Heart right ventricle (tissue), 16 donors: ENCODE results near the gene GSG1. TPM values are rescaled to one million over a fixed set of nuclear protein-coding genes. Genes with fewer than 3 reads are reported as not detected.

Experiments
- ATAC-seq, 8 donors: fragments of 200-7000 bp; cut with Tn5 transposase; one replicate each; pipeline ENCODE4 v1.9.1; 2020; ENCODE audit warnings: mild to moderate bottlenecking in 8 of 8, moderate library complexity in 8 of 8, moderate number of reproducible peaks in 1 of 8
- DNase-seq, 2 donors: peaks; one replicate each; pipeline ENCODE4 v3.0.0-alpha.2; 2020
- H3K27ac ChIP-seq, 10 donors: fragments of 200-600 bp; sonication (generic) in 2 of 10; one replicate each; pipeline versions ENCODE4 v1.5.0 to v1.8.0; 2020 to 2022; ENCODE audit warnings: mild to moderate bottlenecking in 3 of 10
- H3K27me3 ChIP-seq, 7 donors: fragments of 200-600 bp; one replicate each; pipeline ENCODE4 v1.8.0; 2021 to 2022; ENCODE audit warnings: mild to moderate bottlenecking in 2 of 7
- H3K36me3 ChIP-seq, 9 donors: fragments of 200-600 bp; sonication (generic) in 1 of 9; one replicate each; pipeline versions ENCODE4 v1.5.0 to v1.8.0; 2020 to 2022; ENCODE audit warnings: mild to moderate bottlenecking in 2 of 9
- H3K4me1 ChIP-seq, 9 donors: fragments of 200-600 bp; sonication (generic) in 1 of 9; one replicate each; pipeline versions ENCODE4 v1.5.0 to v1.8.0; 2020 to 2022; ENCODE audit warnings: mild to moderate bottlenecking in 4 of 9
- H3K4me3 ChIP-seq, 10 donors: fragments of 200-600 bp; sonication (generic) in 2 of 10; one replicate each; pipeline versions ENCODE4 v1.5.0 to v1.8.0; 2020 to 2022; ENCODE audit warnings: mild to moderate bottlenecking in 7 of 10, moderate library complexity in 2 of 10
- H3K9me3 ChIP-seq, 11 donors: fragments of 200-600 bp in 10 of 11; sonication (generic) in 2 of 11; one replicate each; pipeline versions ENCODE4 v1.5.0 to v1.8.0; 2013 to 2022; ENCODE audit warnings: mild to moderate bottlenecking in 2 of 11, control low read depth in 1 of 11, moderate library complexity in 1 of 11
- WGBS, 2 donors: extraction: QIAGEN DNeasy Blood & Tissue Kit; methylation state at CpG; one replicate each; pipeline ENCODE4 v1.1.7; 2013; ENCODE audit warnings: inconsistent platforms in 1 of 2; 5-methylcytosine and 5-hydroxymethylcytosine counted together
- intact Hi-C, 10 donors: fragments of 100-400 bp; cut with DNase I; formaldehyde crosslinking; loops; one replicate each; pipeline versions ENCODE4 v1.11.1 to v1.14.2; 2022
- polyA plus RNA-seq, 2 donors: library from polyadenylated mRNA; stranded (reverse); fragments of 200-250 nt; gene quantifications; one replicate each; pipeline ENCODE4 v1.2.3, GENCODE V29; 2013
- total RNA-seq, 10 donors: library from RNA; stranded (reverse); fragmentation: NEBNext Ultra II Directional in 3 of 10; extraction: Animal tissue kit (Norgen Biotek cat#: 25700) in 3 of 10; gene quantifications; one replicate each; pipeline versions ENCODE4 v1.2.1 to v1.2.4, GENCODE V29; 2021 to 2023
- TF ChIP-seq, protein P1 (sequence below), 9 donors: fragments of 200-600 bp; sonication (generic) in 2 of 9; IDR thresholded peaks; one replicate each; pipeline versions ENCODE4 v1.5.0 to v1.8.0; 2021 to 2022; ENCODE audit warnings: antibody characterized with exemption in 9 of 9, mild to moderate bottlenecking in 5 of 9, moderate library complexity in 1 of 9
- donor health status: Arrhythmogenic right ventricular cardiomyopathy.
- donor health status: ischemic (EF 13 %, LVEDD 7.1; RV severe dilation, severe dysfunction).
- donor health status: healthy with polysubstance abuse.
- donor health status: DM: no; HTN: yes; CAD: no.
- donor health status: DM: no; HTN: no; CAD: no.
- donor health status: ischemic (EF 25% LVEDD 6.9; RV normal size, moderate dysfunction).
- donor health status: ischemic (EF 25% LVEDD 5.7; RV mildly dilated, moderate dysfunction).
- donor health status: healthy.
- donor health status: DM: yes; HTN: yes; CAD: no.
- donor health status: Ischemic cardiomyopathy.
- donor health status: ischemic (EF 35%, LVEDD 5.7; RV mildly dilated, moderate dysfunction).
- donor health status: nonischemic (EF 11% LVEDD 7.7; RV severe dilation, severe dysfunction).
- donor health status: DM: yes; HTN: yes; CAD: no.
- donor health status: PGD.
- donor health status: ischemic (EF 29% LVEDD 5.4; RV normal size, mild dysfunction).
- donor health status: nonischemic (EF 23%, LVEDD 6.1; RV moderate dilation, normal function).

Gene GSG1
- total and polyA plus RNA-seq, 12 donors: not detected

DNA sequence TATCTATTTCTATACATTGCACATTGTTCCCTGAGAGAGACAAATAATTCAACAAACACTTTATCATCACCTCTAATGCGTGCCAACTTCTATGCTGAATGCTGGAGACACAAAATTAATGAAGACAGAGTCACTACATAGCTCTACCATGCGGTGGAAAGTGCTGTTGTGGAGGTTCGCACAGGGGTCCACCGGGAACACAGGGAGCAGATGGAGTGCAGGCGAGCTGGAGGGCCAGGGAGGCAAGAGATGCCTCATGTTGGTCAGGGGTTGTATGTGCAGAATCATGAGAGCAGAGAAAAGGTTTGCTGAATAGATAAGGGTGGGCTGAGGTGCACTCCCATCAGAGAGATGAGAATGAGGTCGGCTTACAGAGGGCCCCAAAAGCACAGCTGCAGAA lies 34.1 kb downstream of the GSG1 start:
- Histone ChIP-seq H3K9me3 (no peaks in the 10 kb centered on the region), H3K36me3 (peaks cover 0 to 72% (median 8%) of the 10 kb centered on the region in 9 donors), H3K27ac (no peak overlapping the region), H3K4me1 (no peaks in the 10 kb centered on the region), H3K27me3 (no peaks in the 10 kb centered on the region), H3K4me3 (no peak overlapping the region)
- 83 to 94% methylated on average over 6 of the region's 6 CpGs for WGBS, 2 donors
- TF ChIP-seq, protein P1, sequence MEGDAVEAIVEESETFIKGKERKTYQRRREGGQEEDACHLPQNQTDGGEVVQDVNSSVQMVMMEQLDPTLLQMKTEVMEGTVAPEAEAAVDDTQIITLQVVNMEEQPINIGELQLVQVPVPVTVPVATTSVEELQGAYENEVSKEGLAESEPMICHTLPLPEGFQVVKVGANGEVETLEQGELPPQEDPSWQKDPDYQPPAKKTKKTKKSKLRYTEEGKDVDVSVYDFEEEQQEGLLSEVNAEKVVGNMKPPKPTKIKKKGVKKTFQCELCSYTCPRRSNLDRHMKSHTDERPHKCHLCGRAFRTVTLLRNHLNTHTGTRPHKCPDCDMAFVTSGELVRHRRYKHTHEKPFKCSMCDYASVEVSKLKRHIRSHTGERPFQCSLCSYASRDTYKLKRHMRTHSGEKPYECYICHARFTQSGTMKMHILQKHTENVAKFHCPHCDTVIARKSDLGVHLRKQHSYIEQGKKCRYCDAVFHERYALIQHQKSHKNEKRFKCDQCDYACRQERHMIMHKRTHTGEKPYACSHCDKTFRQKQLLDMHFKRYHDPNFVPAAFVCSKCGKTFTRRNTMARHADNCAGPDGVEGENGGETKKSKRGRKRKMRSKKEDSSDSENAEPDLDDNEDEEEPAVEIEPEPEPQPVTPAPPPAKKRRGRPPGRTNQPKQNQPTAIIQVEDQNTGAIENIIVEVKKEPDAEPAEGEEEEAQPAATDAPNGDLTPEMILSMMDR (IDR thresholded peaks at IDR 0.05): no peak
- intact Hi-C loops: no loop called here
- no peak for DNase-seq
- no peak for ATAC-seq

DNA sequence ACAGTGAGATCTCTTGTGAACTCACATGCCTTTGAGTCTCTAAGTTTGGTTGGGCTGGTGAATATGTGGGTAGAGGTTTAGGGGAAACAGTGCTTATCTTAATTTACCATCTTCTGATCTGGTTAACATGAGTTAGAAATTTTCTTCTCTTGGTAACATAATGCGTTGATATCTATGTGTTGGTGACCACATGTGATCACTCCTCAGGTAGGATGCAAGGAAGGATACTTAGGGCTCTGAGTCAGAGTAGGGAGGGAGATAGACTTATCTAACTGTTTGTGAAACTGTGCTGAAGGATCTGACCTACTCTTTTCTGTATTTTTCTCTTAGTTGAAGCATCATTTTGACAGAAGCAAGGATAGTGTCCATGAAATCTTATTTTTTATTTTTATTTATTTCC lies 36.1 kb downstream of the GSG1 start:
- intact Hi-C loops: no loop called here
- H3K4me1 ChIP-seq: peaks cover 0 to 8% (median 0%) of the 10 kb centered on the region in 9 donors
- ATAC-seq (no peak), DNase-seq (no peak)
- no peaks in the 10 kb centered on the region for H3K9me3 ChIP-seq
- H3K36me3 ChIP-seq: peaks cover 0 to 71% (median 8%) of the 10 kb centered on the region in 9 donors
- H3K27ac ChIP-seq: no peak overlapping the region
- no peak overlapping the region for H3K4me3 ChIP-seq
- TF ChIP-seq, protein P1 (IDR thresholded peaks at IDR 0.05): no peak
- no peaks in the 10 kb centered on the region for H3K27me3 ChIP-seq
- WGBS, 2 donors: 97 to 98% methylated on average over 1 of the region's 1 CpG

DNA sequence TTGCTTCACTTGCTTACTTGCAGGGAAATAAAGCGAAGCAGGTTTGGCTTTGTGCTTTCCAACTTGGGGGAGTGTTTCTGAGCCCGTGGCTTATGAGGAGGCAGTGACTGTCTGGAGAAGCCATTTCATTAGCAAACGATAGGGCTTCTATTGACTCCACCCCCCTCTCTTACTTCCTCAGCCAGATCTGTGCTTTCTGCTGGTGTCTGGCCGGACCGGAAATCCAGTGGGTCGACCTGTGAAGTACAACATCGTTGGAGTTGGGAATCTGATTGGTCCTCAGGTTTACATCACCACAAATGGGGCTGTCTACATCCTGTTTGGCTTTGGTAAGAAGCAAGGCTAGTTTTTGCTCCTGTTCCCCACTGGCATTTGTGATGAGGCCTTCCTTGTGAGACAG lies 37.0 kb downstream of the GSG1 start:
- TF ChIP-seq, protein P1 (IDR thresholded peaks at IDR 0.05): no peak
- Histone ChIP-seq H3K9me3 (no peaks in the 10 kb centered on the region), H3K36me3 (peaks cover 0 to 69% (median 8%) of the 10 kb centered on the region in 9 donors), H3K27me3 (no peaks in the 10 kb centered on the region), H3K4me3 (no peak overlapping the region), H3K4me1 (peaks cover 0 to 8% (median 0%) of the 10 kb centered on the region in 9 donors), H3K27ac (no peak overlapping the region)
- ATAC-seq (no peak), DNase-seq (no peak)
- intact Hi-C loops: no loop called here
- WGBS, 2 donors: 86 to 89% methylated on average over 7 of the region's 7 CpGs

DNA sequence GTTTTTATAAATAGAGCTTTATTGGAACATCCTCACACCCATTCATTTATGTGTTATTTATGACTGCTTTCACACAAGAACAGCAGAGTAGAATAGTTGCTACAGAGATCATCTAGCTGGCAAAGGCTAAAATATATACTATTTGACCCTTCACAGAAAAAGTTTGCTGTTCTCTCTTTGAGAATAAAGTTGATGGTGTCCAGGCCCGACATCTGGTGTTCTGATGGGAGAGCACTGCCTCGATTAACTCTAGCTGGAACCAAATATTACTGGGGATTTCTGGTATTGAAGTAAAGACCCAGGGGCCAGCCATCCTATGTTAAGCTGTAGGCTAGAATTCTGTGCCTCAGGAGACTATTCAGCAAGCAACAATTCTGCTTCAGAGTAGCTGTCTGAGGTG lies 37.5 kb downstream of the GSG1 start:
- no peaks in the 10 kb centered on the region for H3K9me3 ChIP-seq
- TF ChIP-seq, protein P1 (IDR thresholded peaks at IDR 0.05): no peak
- peaks cover 0 to 8% (median 0%) of the 10 kb centered on the region in 9 donors for H3K4me1 ChIP-seq
- peaks cover 0 to 68% (median 8%) of the 10 kb centered on the region in 9 donors for H3K36me3 ChIP-seq
- no peak for DNase-seq
- intact Hi-C loops: no loop called here
- no peaks in the 10 kb centered on the region for H3K27me3 ChIP-seq
- no peak for ATAC-seq
- 91 to 94% methylated on average over 2 of the region's 2 CpGs for WGBS, 2 donors
- no peak overlapping the region for H3K4me3 ChIP-seq
- no peak overlapping the region for H3K27ac ChIP-seq
